ENCODE results near the gene CALCOCO1.

The CALCOCO1 gene

DNA sequence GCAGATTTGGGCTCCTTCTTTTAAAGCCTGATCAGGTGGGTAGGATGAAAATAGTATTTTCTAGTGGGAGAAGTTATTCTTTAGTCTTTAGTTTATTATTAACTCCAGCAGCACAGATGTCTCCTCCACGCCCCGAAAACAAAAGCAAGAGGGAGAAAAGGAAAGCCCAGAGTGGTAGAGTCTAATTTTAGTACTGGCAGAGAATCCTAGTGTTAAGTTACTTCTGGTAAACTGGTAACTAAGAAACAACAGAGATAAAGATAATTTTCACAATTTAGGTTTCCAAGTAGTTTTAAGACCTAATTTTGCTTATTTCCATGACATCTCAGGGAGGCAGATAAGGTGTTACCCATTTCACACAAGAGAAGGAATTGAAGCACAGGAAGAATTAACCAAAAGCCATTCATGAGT lies 67.7 kb downstream of the CALCOCO1 start:
- peak; percentile 32 for DNase-seq

DNA sequence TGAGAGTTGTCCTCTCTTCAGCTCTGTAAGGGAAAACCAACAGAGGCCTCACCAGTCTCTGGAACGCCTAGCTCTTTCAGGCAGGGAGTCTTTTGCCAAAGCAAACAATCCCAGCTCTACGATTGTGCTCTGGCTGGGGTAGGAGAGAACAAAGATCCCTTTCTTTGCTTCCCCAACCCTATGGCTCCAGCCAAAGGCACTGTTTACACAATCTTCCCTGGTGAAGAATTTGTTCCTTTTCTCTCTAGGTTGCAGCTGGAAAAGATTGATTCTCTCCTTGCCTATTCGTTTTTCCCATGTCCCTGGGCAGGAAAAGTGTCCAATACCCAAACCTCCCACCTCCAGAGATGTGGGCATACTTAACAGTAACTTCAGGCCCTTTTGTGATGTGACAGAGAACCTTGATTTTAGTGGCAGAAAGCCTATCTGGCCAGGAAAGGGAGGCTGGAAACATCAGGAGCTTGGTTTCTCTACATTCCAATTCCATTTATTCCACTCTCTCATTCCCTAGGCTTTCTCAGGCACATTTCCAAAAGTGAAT lies 68.2 kb downstream of the CALCOCO1 start:
- DNase-seq, result peak; percentile 40

All from right kidney (tissue), 1 donor.